GM18520 (cell line): ENCODE measurements around the gene C1QTNF3.
"Not testable (repeated sequence)": the region's sequence is repeated elsewhere in the genome, so short reads cannot be mapped to it uniquely, and the experiment has no call there.

ENCODE experiments used
- ATAC-seq: cut with Tn5 transposase; IDR thresholded peaks from one replicate; pipeline ENCODE4 v1.9.1; 2021; ENCODE audit not compliant: unreplicated experiment

Gene C1QTNF3

GRCh38 chr5:34043099-34043876, at the start of gene C1QTNF3:
TSS of gene C1QTNF3 (minus strand) at chr5:34043213. CDS start at chr5:34043125, 88 bp downstream.
- no peak for ATAC-seq

GRCh38 chr5:34091039-34091438, 48.0 kb upstream of the C1QTNF3 start:
- ATAC-seq: not testable (repeated sequence)

- ATAC-seq: not testable (repeated sequence)
Measured at GRCh38 chr5:34089802-34090201, 46.8 kb upstream of the C1QTNF3 start.

GRCh38 chr5:34087728-34088127, 44.7 kb upstream of the C1QTNF3 start:
- not testable (repeated sequence) for ATAC-seq

- not testable (repeated sequence) for ATAC-seq
Measured at GRCh38 chr5:34083898-34084297, 40.9 kb upstream of the C1QTNF3 start.

- ATAC-seq: not testable (repeated sequence)
Measured at GRCh38 chr5:34079505-34079904, 36.5 kb upstream of the C1QTNF3 start.

GRCh38 chr5:34077636-34078035, 34.6 kb upstream of the C1QTNF3 start:
- ATAC-seq: not testable (repeated sequence)

- ATAC-seq: not testable (repeated sequence)
Measured at GRCh38 chr5:34076719-34077364, 33.8 kb upstream of the C1QTNF3 start.

- ATAC-seq: not testable (repeated sequence)
Measured at GRCh38 chr5:34074472-34074871, 31.5 kb upstream of the C1QTNF3 start.

- not testable (repeated sequence) for ATAC-seq
Measured at GRCh38 chr5:34074071-34074470, 31.1 kb upstream of the C1QTNF3 start.

GRCh38 chr5:34070626-34071025, 27.6 kb upstream of the C1QTNF3 start:
- ATAC-seq: not testable (repeated sequence)

- no peak for ATAC-seq
Measured at GRCh38 chr5:34064656-34065055, 21.6 kb upstream of the C1QTNF3 start.

- ATAC-seq: no peak
Measured at GRCh38 chr5:34062419-34062818, 19.4 kb upstream of the C1QTNF3 start.

GRCh38 chr5:34061993-34062392, 19.0 kb upstream of the C1QTNF3 start:
- ATAC-seq: no peak

- no peak for ATAC-seq
Measured at GRCh38 chr5:34059977-34060376, 17.0 kb upstream of the C1QTNF3 start.

GRCh38 chr5:34058532-34058931, 15.5 kb upstream of the C1QTNF3 start:
- ATAC-seq: no peak

GRCh38 chr5:34057569-34057968, 14.6 kb upstream of the C1QTNF3 start:
- ATAC-seq: no peak

GRCh38 chr5:34057118-34057517, 14.1 kb upstream of the C1QTNF3 start:
- ATAC-seq: no peak

GRCh38 chr5:34055667-34056066, 12.7 kb upstream of the C1QTNF3 start:
- ATAC-seq: no peak

- ATAC-seq: no peak
Measured at GRCh38 chr5:34054400-34054729, 11.4 kb upstream of the C1QTNF3 start.

- no peak for ATAC-seq
Measured at GRCh38 chr5:34053571-34054399, 10.8 kb upstream of the C1QTNF3 start.

- ATAC-seq: no peak
Measured at GRCh38 chr5:34053133-34053532, 10.1 kb upstream of the C1QTNF3 start.
